Neural cell (in vitro differentiated cells): ENCODE results near the gene TIGD7. TPM values are rescaled to one million over a fixed set of nuclear protein-coding genes. Genes with fewer than 3 reads are reported as not detected.

Source experiments
- H2AFZ ChIP-seq: fragments of 200-600, 300-800 bp; sonication (generic), shearing (Covaris generic); 2 replicates; pipeline ENCODE4 v1.6.0; 2014; ENCODE audit warnings: low read depth, mild to moderate bottlenecking, antibody characterized with exemption, low read length, moderate library complexity
- H3F3A ChIP-seq: fragments of 200-600 bp; shearing (Covaris generic); 2 replicates; pipeline ENCODE4 v1.6.1; 2016; ENCODE audit warnings: mild to moderate bottlenecking, moderate library complexity, mixed read lengths, antibody characterized with exemption, low read length; ENCODE audit not compliant: insufficient read depth, poor library complexity, severe bottlenecking
- H3K27ac ChIP-seq: fragments of 200-600, 300-800 bp; sonication (generic), shearing (Covaris generic); 2 replicates; pipeline ENCODE4 v1.5.1; 2014; ENCODE audit warnings: mild to moderate bottlenecking, low read length, moderate library complexity
- H3K27me3 ChIP-seq: fragments of 300-800, 200-600 bp; sonication (generic), shearing (Covaris generic); 2 replicates; pipeline ENCODE4 v1.6.0; 2014; ENCODE audit warnings: mild to moderate bottlenecking, low read depth, low read length, moderate library complexity; ENCODE audit not compliant: insufficient read depth
- H3K36me3 ChIP-seq: fragments of 300-800, 200-600 bp; sonication (generic), shearing (Covaris generic); 2 replicates; pipeline ENCODE4 v1.5.1; 2014; ENCODE audit warnings: mild to moderate bottlenecking, antibody characterized with exemption, low read length, moderate library complexity; ENCODE audit not compliant: insufficient read depth
- H3K4me2 ChIP-seq: fragments of 300-800, 200-600 bp; sonication (generic), shearing (Covaris generic); 2 replicates; pipeline ENCODE4 v1.6.0; 2014; ENCODE audit warnings: mild to moderate bottlenecking, low read length
- H3K4me3 ChIP-seq: fragments of 300-800, 200-600 bp; sonication (generic), shearing (Covaris generic); 2 replicates; pipeline ENCODE4 v1.5.1; 2014; ENCODE audit warnings: mild to moderate bottlenecking, low read length, moderate library complexity
- H3K79me2 ChIP-seq: fragments of 200-600 bp; shearing (Covaris generic); replicated peaks from 2 replicates; pipeline ENCODE4 v1.6.0; 2014; ENCODE audit warnings: mild to moderate bottlenecking, low read length, moderate library complexity; ENCODE audit not compliant: insufficient read depth
- H3K9ac ChIP-seq: fragments of 300-800, 200-600 bp; sonication (generic), shearing (Covaris generic); 2 replicates; pipeline ENCODE4 v1.6.1; 2016; ENCODE audit warnings: mild to moderate bottlenecking, low read length, mixed read lengths
- H3K9me2 ChIP-seq: fragments of 200-600 bp; shearing (Covaris generic); 2 replicates; pipeline ENCODE4 v1.6.1; 2016; ENCODE audit warnings: mild to moderate bottlenecking, low read length, mixed read lengths; ENCODE audit not compliant: insufficient read depth
- H3K9me3 ChIP-seq: fragments of 200-600, 300-800 bp; sonication (generic), shearing (Covaris generic); 2 replicates; pipeline ENCODE4 v1.6.1; 2016; ENCODE audit warnings: mild to moderate bottlenecking, mixed run types, low read length, moderate library complexity, mixed read lengths
- H4K20me1 ChIP-seq: fragments of 200-600 bp; shearing (Covaris generic); 2 replicates; pipeline ENCODE4 v1.6.1; 2016; ENCODE audit warnings: mild to moderate bottlenecking, mixed run types; ENCODE audit not compliant: insufficient read depth
- EP300 ChIP-seq: fragments of 450-650 bp; conservative IDR thresholded peaks from 2 replicates; pipeline ENCODE4 v1.6.1; 2014; ENCODE audit warnings: antibody characterized with exemption, mild to moderate bottlenecking, moderate library complexity; ENCODE audit not compliant: poor library complexity, severe bottlenecking
- EZH2 ChIP-seq: fragments of 200-600, 300-800 bp; shearing (Covaris generic), sonication (generic); IDR thresholded peaks from 2 replicates; pipeline ENCODE4 v1.6.1; 2014; ENCODE audit warnings: antibody characterized with exemption, low read length, borderline replicate concordance, mild to moderate bottlenecking; ENCODE audit not compliant: insufficient read depth, poor library complexity, severe bottlenecking
- POLR2AphosphoS5 ChIP-seq: IDR thresholded peaks from 2 replicates; pipeline ENCODE4 v1.6.1; 2012
- RAD21 ChIP-seq: fragments of 450-650 bp; conservative IDR thresholded peaks from 2 replicates; pipeline ENCODE4 v1.6.1; 2014; ENCODE audit warnings: antibody characterized with exemption, mild to moderate bottlenecking, moderate library complexity
- REST ChIP-seq: IDR thresholded peaks from 2 replicates; pipeline ENCODE4 v1.6.1; 2012; ENCODE audit warnings: borderline replicate concordance
- TAF1 ChIP-seq: IDR thresholded peaks from 2 replicates; pipeline ENCODE4 v1.6.1; 2012; ENCODE audit warnings: low read depth
- polyA plus RNA-seq: library from polyadenylated mRNA; depleted of rRNA; stranded (reverse); fragments of >200 nt; gene quantifications from 2 replicates; pipeline ENCODE4 v1.2.3, GENCODE V29; 2014
- TF ChIP-seq, protein P1 (sequence below): fragments of 450-650 bp; IDR thresholded peaks from 2 replicates; pipeline ENCODE4 v1.5.1; 2014; ENCODE audit warnings: antibody characterized with exemption, mild to moderate bottlenecking, moderate library complexity; ENCODE audit not compliant: poor library complexity, severe bottlenecking

Gene TIGD7
- polyA plus RNA-seq, 1 donor from 2014 or later, result 25.2 TPM

GRCh38 chr16:3292604-3293003 is 12.6 kb downstream of the TIGD7 start:
- Histone ChIP-seq H3K36me3 (peaks cover 37% of the 10 kb centered on the region), H3K27me3 (no peaks in the 10 kb centered on the region), H3K4me3 (no peak overlapping the region), H2AFZ (no peak overlapping the region), H3K9me2 (no peaks in the 10 kb centered on the region), H3K4me2 (no peak overlapping the region), H3K79me2 (peaks cover 16% of the 10 kb centered on the region), H3K9ac (no peak overlapping the region), H4K20me1 (no peaks in the 10 kb centered on the region), H3K9me3 (peaks cover 7% of the 10 kb centered on the region), H3F3A (no peaks in the 10 kb centered on the region), H3K27ac (no peak overlapping the region)
- no peak for TF ChIP-seq POLR2AphosphoS5
- no peak for TF ChIP-seq RAD21
- TF ChIP-seq, protein P1, sequence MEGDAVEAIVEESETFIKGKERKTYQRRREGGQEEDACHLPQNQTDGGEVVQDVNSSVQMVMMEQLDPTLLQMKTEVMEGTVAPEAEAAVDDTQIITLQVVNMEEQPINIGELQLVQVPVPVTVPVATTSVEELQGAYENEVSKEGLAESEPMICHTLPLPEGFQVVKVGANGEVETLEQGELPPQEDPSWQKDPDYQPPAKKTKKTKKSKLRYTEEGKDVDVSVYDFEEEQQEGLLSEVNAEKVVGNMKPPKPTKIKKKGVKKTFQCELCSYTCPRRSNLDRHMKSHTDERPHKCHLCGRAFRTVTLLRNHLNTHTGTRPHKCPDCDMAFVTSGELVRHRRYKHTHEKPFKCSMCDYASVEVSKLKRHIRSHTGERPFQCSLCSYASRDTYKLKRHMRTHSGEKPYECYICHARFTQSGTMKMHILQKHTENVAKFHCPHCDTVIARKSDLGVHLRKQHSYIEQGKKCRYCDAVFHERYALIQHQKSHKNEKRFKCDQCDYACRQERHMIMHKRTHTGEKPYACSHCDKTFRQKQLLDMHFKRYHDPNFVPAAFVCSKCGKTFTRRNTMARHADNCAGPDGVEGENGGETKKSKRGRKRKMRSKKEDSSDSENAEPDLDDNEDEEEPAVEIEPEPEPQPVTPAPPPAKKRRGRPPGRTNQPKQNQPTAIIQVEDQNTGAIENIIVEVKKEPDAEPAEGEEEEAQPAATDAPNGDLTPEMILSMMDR, result no peak
- no peak for TF ChIP-seq EP300
- no peak for TF ChIP-seq REST
- TF ChIP-seq EZH2, result no peak
- TF ChIP-seq TAF1, result no peak

GRCh38 chr16:3289998-3290673 is 15.1 kb downstream of the TIGD7 start:
- Histone ChIP-seq H4K20me1 (no peaks in the 10 kb centered on the region), H3K9ac (no peak overlapping the region), H3F3A (no peaks in the 10 kb centered on the region), H3K4me3 (no peak overlapping the region), H3K27ac (no peak overlapping the region), H3K9me2 (no peaks in the 10 kb centered on the region), H3K9me3 (peaks cover 7% of the 10 kb centered on the region), H3K79me2 (peaks cover 31% of the 10 kb centered on the region), H3K36me3 (peaks cover 37% of the 10 kb centered on the region), H2AFZ (no peak overlapping the region), H3K4me2 (no peak overlapping the region), H3K27me3 (no peaks in the 10 kb centered on the region)
- TF ChIP-seq, protein P1, result no peak
- no peak for TF ChIP-seq TAF1
